ENCODE data around the gene HCN2. TPM values are rescaled to one million over a fixed set of nuclear protein-coding genes. Genes with fewer than 3 reads are reported as not detected.

Gene HCN2
- polyA plus RNA-seq, 1 of the 3 experiments (the other 2 are of a cell fraction) = 5.6 TPM

DNA sequence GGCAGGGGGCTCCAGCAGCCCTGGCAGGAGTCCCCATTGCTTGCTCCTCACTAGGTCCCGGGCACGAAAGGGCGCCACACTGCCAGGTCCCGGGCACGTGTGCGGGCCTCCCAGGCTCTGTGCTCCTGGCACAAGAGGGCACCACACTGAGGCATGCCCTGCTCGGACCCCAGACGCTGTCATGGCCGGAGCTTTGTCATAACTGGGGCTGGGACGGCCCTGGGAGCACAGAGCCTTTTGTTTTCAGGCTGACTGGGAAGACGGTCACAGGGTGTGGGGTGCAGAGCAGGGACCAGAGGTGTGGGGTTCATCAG is 9.9 kb upstream of the HCN2 start:
- no peak for DNase-seq
- Histone ChIP-seq H3K4me3 (ENCODE audit: low read depth in 2 of 2, low read length in 1 of 2) (no peak overlapping the region), H3K27me3 (ENCODE audit: insufficient read depth) (no peaks in the 10 kb centered on the region), H3K9ac (no peak overlapping the region), H3F3A (replicated peaks; ENCODE audit: insufficient read depth) (peaks cover 21% of the 10 kb centered on the region), H4K20me1 (ENCODE audit: insufficient read depth) (peaks cover 84% of the 10 kb centered on the region), H3K4me1 (ENCODE audit: control insufficient read depth in 1 of 2, insufficient read depth in 2 of 2, low read depth in 1 of 2, low read length in 1 of 2) (peaks cover 14 to 19% of the 10 kb centered on the region in 2 experiments; a peak in 3 of 4 replicates), H3K27ac (ENCODE audit: low read depth in 2 of 2, low read length in 1 of 2) (no peak overlapping the region), H3K9me2 (no peaks in the 10 kb centered on the region), H2AFZ (ENCODE audit: low read depth) (no peak overlapping the region), H3K4me2 (no peak overlapping the region), H3K9me3 (no peaks in the 10 kb centered on the region), H3K36me3 (replicated peaks in 1 of 2; ENCODE audit: control insufficient read depth in 1 of 2, insufficient read depth in 2 of 2, low read length in 1 of 2) (peaks cover 0 to 38% of the 10 kb centered on the region in 2 experiments), H3K79me2 (ENCODE audit: insufficient read depth) (peaks cover 56% of the 10 kb centered on the region)
- 96% methylated on average over 11 of the region's 11 CpGs for WGBS (ENCODE audit: low lambda C conversion rate)
- no peak for TF ChIP-seq FOXM1 (IDR thresholded peaks at IDR 0.05; ENCODE audit: low read depth)
- TF ChIP-seq ZBTB33 (IDR thresholded peaks at IDR 0.05; ENCODE audit: borderline replicate concordance, low read depth) = no peak
- TF ChIP-seq RFX5 (IDR thresholded peaks at IDR 0.05; ENCODE audit: low read length) = no peak
- TF ChIP-seq EZH2phosphoT487 (IDR thresholded peaks at IDR 0.05; ENCODE audit: borderline replicate concordance, low read depth) = no peak
- no peak for TF ChIP-seq CHD2 (IDR thresholded peaks at IDR 0.05; ENCODE audit: low read length, partially characterized antibody)
- TF ChIP-seq NFIC (IDR thresholded peaks at IDR 0.05; ENCODE audit: borderline replicate concordance) = no peak
- no peak for TF ChIP-seq USF1 (IDR thresholded peaks at IDR 0.05; ENCODE audit: borderline replicate concordance, low read depth)
- no peak for TF ChIP-seq RCOR1 (IDR thresholded peaks at IDR 0.05; ENCODE audit: low read length)
- TF ChIP-seq NRF1 (IDR thresholded peaks at IDR 0.05; ENCODE audit: low read depth, low read length) = no peak
- no peak for TF ChIP-seq PBX3 (IDR thresholded peaks at IDR 0.05)
- TF ChIP-seq, protein P1, sequence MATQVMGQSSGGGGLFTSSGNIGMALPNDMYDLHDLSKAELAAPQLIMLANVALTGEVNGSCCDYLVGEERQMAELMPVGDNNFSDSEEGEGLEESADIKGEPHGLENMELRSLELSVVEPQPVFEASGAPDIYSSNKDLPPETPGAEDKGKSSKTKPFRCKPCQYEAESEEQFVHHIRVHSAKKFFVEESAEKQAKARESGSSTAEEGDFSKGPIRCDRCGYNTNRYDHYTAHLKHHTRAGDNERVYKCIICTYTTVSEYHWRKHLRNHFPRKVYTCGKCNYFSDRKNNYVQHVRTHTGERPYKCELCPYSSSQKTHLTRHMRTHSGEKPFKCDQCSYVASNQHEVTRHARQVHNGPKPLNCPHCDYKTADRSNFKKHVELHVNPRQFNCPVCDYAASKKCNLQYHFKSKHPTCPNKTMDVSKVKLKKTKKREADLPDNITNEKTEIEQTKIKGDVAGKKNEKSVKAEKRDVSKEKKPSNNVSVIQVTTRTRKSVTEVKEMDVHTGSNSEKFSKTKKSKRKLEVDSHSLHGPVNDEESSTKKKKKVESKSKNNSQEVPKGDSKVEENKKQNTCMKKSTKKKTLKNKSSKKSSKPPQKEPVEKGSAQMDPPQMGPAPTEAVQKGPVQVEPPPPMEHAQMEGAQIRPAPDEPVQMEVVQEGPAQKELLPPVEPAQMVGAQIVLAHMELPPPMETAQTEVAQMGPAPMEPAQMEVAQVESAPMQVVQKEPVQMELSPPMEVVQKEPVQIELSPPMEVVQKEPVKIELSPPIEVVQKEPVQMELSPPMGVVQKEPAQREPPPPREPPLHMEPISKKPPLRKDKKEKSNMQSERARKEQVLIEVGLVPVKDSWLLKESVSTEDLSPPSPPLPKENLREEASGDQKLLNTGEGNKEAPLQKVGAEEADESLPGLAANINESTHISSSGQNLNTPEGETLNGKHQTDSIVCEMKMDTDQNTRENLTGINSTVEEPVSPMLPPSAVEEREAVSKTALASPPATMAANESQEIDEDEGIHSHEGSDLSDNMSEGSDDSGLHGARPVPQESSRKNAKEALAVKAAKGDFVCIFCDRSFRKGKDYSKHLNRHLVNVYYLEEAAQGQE (IDR thresholded peaks at IDR 0.05; ENCODE audit: low read depth, low read length) = no peak
- TF ChIP-seq GABPA (IDR thresholded peaks at IDR 0.05; ENCODE audit: low read depth) = no peak
- ChIA-PET POLR2A (no interaction called here), CTCF (no interaction called here)
